Measurements from ENCODE around the gene COMMD10. TPM values are rescaled to one million over a fixed set of nuclear protein-coding genes. Genes with fewer than 3 reads are reported as not detected.

Gene COMMD10
- total and polyA plus RNA-seq, 10 donors = 16.6 to 55.4 (median 42.9) TPM

- TF ChIP-seq POLR2A (IDR thresholded peaks at IDR 0.05) = no peak
- TF ChIP-seq CTCF (IDR thresholded peaks at IDR 0.05 in 8 of 11, conservative IDR thresholded peaks at IDR 0.05 in 3 of 11) = no peak
- TF ChIP-seq POLR2AphosphoS5 (IDR thresholded peaks at IDR 0.05) = no peak
- DNase-seq = no peak
- intact Hi-C loops (cut with DNase I; ENCODE audit: low total_unique reads) = no loop called here
- Histone ChIP-seq H3K27ac (no peak overlapping the region), H3K36me3 (peaks cover 0 to 10% (median 0%) of the 10 kb centered on the region in 6 donors), H3K4me3 (no peak overlapping the region), H3K4me1 (no peaks in the 10 kb centered on the region), H3K27me3 (replicated peaks in 1 of 7) (no peaks in the 10 kb centered on the region), H3K9me3 (peaks cover 0 to 10% (median 4%) of the 10 kb centered on the region in 8 donors)
- WGBS, 5 donors = 96 to 100% (median 97%) methylated on average over 1 of the region's 1 CpG
These were observed 89.3 kb downstream of the COMMD10 start for GRCh38 chr5:116174111-116174510.

DNA sequence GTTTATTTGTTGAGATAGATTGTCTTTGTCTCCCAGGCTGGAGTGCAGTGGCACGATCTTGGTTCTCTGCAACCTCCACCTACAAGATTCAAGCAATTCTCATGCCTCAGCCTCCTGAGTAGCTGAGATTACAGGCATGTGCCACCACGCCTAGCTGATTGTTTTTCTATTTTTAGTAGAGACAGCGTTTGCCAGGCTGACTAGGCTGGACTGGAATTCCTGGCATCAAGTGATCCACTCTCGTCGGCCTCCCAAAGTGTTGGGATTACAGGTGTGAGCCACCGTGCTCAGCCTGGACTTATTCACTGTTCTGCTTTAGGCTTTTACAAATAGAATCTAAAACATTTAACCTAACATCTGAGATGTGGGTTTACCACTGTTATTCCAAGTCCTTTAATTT is 91.3 kb downstream of the COMMD10 start:
- Histone ChIP-seq H3K27me3 (replicated peaks in 1 of 7) (no peaks in the 10 kb centered on the region), H3K9me3 (peaks cover 0 to 10% (median under 1%) of the 10 kb centered on the region in 8 donors), H3K36me3 (peaks cover 0 to 10% (median 0%) of the 10 kb centered on the region in 6 donors), H3K27ac (no peak overlapping the region), H3K4me1 (no peaks in the 10 kb centered on the region), H3K4me3 (no peak overlapping the region)
- WGBS, 5 donors = 78 to 96% (median 87%) methylated on average over 6 of the region's 6 CpGs
- no peak for DNase-seq
- TF ChIP-seq POLR2AphosphoS5 (IDR thresholded peaks at IDR 0.05) (no peak), POLR2A (IDR thresholded peaks at IDR 0.05) (no peak), CTCF (IDR thresholded peaks at IDR 0.05 in 8 of 11, conservative IDR thresholded peaks at IDR 0.05 in 3 of 11) (no peak)
- intact Hi-C loops (cut with DNase I; ENCODE audit: low total_unique reads) = no loop called here

- no peaks in the 10 kb centered on the region for H3K27me3 ChIP-seq (replicated peaks in 1 of 7)
- no peak overlapping the region for H3K4me3 ChIP-seq
- H3K9me3 ChIP-seq = peaks cover 0 to 4% (median 0%) of the 10 kb centered on the region in 8 donors
- 72 to 95% (median 83%) methylated on average over 4 of the region's 4 CpGs for WGBS, 5 donors
- DNase-seq = no peak
- H3K4me1 ChIP-seq = no peaks in the 10 kb centered on the region
- H3K27ac ChIP-seq = no peak overlapping the region
- intact Hi-C loops (cut with DNase I; ENCODE audit: low total_unique reads) = no loop called here
- peaks cover 0 to 9% (median 0%) of the 10 kb centered on the region in 6 donors for H3K36me3 ChIP-seq
- no peak for TF ChIP-seq POLR2AphosphoS5 (IDR thresholded peaks at IDR 0.05)
- TF ChIP-seq POLR2A (IDR thresholded peaks at IDR 0.05) = no peak
- TF ChIP-seq CTCF (IDR thresholded peaks at IDR 0.05 in 8 of 11, conservative IDR thresholded peaks at IDR 0.05 in 3 of 11) = no peak
These were observed 94.1 kb downstream of the COMMD10 start for GRCh38 chr5:116178925-116179324.

DNA sequence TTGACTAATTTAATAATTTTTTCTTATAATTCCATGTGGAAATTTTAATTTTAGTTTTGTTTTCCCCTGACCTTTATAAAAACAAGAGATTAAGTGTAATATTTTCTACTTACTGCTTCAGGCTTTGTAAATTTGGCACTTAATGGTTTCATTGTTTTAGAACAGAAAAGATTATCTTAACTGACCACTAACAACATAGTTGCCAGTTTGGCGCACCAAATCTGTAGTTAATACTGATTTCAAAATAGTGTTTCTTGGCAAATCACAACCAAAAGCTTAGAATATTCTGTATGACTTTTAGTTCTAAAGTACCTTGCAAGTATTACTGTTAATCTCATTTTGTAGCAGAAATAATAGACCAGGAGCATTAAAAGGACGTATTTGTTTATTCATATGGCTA is 124.3 kb downstream of the COMMD10 start:
- no peaks in the 10 kb centered on the region for H3K27me3 ChIP-seq (replicated peaks in 1 of 7)
- H3K4me3 ChIP-seq = no peak overlapping the region
- WGBS, 5 donors = 96 to 100% (median 98%) methylated on average over 2 of the region's 2 CpGs
- DNase-seq = no peak
- H3K36me3 ChIP-seq = no peaks in the 10 kb centered on the region
- H3K4me1 ChIP-seq = no peaks in the 10 kb centered on the region
- intact Hi-C loops (cut with DNase I; ENCODE audit: low total_unique reads) = no loop called here
- no peaks in the 10 kb centered on the region for H3K9me3 ChIP-seq
- TF ChIP-seq POLR2AphosphoS5 (IDR thresholded peaks at IDR 0.05) (no peak), CTCF (IDR thresholded peaks at IDR 0.05 in 8 of 11, conservative IDR thresholded peaks at IDR 0.05 in 3 of 11) (no peak), POLR2A (IDR thresholded peaks at IDR 0.05) (no peak)
- no peak overlapping the region for H3K27ac ChIP-seq
